ENCODE data around the gene SMAD7.

SMAD7 gene, protein sequence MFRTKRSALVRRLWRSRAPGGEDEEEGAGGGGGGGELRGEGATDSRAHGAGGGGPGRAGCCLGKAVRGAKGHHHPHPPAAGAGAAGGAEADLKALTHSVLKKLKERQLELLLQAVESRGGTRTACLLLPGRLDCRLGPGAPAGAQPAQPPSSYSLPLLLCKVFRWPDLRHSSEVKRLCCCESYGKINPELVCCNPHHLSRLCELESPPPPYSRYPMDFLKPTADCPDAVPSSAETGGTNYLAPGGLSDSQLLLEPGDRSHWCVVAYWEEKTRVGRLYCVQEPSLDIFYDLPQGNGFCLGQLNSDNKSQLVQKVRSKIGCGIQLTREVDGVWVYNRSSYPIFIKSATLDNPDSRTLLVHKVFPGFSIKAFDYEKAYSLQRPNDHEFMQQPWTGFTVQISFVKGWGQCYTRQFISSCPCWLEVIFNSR

DNA sequence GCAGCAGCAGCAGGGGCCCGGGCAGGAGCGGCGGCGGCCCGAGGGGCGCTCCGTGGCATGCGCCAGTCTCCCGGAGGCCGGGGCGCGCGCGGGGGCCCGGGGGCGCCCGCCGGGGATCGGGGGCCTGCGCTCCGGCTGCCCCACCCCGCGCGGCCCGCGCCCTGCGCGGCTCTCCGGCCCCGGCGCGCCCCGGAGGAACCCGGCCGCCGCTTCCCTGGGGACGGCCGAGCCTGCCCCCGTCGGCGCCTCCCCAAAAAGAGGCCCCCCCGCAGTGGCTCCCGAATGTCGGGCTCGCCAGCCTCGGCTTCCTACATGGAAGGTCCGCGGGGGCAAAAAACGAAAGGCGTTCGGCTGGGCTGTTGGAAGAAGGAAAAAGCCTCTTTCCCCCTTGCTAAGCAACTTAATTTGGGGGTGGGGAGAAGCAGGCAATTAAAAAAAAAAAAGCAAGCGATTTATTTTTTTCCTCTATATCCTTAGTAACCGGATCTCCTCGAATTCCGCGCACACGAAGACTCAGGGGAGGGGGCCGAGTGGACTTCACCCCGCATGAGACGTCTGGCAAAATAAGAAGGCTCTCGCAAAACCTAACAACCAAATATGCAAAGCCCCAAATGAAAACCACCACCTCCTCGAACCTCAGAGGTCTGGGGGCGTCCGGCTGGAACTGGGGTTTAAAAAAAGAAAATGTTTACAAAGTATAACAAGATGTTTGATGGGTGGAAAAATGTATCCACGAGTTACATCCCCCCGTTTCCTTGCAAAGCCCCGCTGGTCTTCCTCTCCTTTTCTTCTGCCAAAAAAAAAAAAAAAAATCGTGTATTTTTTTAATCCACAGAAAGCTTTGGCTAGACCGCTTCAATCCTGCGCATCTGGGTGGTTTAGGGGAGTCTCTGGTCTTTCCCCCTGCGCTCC is at the start of gene SMAD7:
TSS of gene SMAD7 (minus strand) at position 430 of the 912 bp plus-strand sequence. CDS start 541 bp downstream, outside the sequence.
- H3K27ac ChIP-seq: peak within 1 kb of the TSS; percentile 73 to 100 (median 95)
- peak within 1 kb of the TSS; percentile 56 to 87 (median 81) for H3K4me3 ChIP-seq

DNA sequence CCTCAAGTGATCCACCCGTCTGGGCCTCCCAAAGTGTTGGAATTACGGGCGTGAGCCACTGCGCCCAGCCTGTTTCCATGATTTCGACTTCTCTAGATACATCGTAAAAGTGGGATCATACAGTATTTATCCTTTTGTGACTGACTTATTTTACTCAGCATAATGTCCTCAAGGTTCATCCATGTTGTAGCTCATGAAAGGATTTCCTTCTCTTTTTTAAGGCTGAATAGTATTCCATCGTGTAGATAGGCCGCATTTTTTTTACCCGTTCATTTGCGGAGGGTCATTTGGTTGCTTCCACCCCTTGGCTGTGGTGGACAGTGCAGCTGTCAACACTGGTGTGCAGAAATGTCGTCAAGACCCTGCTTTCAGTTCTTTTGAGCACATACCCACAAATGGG is 48.8 kb upstream of the SMAD7 start:
- Histone ChIP-seq H3K27ac (no peak overlapping the region), H3K4me3 (no peak overlapping the region)

DNA sequence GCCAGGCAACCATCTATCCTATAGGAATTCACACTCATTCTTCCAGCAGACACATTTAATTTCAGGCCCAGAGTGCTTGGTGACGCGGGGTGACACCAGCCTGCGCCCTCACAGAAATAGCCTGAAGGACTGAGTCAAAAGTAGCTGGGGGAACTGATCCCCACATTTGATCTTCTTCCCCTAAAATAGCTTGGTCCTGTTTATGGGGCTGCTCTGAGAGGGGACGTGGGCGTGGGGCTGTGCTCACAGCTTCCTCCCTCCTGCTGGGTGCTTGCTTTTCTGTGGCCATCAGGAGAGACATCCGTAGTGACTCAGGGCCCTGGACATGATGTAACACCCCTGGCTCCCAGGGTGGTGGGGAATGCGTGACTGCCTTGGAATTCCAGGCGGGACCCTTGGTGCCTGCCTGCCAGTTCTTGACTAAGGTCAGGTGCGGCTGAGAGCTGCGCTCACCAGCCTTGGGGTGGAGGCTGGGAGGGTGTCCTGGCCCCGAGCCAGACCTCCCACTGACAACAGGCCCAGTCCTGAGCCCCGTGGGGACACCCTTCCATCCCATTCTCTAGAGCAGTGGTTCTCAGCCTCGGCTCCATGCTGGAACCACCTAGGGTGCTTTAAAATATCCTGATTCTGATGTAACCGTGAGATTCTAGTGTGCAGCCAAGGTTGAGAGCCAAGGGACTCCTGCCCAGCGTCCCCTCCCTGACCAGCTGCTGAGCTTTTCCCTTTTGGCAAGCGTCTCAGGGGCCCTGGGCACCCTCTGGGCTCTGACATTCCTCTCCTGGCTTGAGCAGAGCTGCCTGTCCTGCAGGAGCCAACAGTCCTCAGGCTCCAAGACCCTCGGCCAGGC is 47.4 kb upstream of the SMAD7 start:
- Histone ChIP-seq H3K4me3 (no peak overlapping the region), H3K27ac (peak overlapping the region in 6 of 21 experiments; percentile 1 to 43 (median 22))

DNA sequence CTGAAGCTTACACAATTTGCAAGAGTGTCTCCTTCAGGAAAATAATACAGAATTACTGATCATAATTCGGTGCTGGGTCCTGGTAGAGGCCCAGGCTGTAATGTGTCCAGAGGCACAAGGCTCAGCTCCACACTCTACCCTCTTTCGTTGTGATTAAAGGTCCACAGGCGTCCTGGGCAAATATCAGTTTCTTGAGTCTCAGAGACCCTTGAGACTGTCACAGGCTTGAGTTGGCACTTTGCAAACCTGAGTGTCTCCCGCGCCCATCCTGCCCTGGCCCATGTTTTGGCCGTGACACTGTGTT is 46.9 kb upstream of the SMAD7 start:
- Histone ChIP-seq H3K27ac (peak overlapping the region in 6 of 21 experiments; percentile 1 to 43 (median 22)), H3K4me3 (no peak overlapping the region)

DNA sequence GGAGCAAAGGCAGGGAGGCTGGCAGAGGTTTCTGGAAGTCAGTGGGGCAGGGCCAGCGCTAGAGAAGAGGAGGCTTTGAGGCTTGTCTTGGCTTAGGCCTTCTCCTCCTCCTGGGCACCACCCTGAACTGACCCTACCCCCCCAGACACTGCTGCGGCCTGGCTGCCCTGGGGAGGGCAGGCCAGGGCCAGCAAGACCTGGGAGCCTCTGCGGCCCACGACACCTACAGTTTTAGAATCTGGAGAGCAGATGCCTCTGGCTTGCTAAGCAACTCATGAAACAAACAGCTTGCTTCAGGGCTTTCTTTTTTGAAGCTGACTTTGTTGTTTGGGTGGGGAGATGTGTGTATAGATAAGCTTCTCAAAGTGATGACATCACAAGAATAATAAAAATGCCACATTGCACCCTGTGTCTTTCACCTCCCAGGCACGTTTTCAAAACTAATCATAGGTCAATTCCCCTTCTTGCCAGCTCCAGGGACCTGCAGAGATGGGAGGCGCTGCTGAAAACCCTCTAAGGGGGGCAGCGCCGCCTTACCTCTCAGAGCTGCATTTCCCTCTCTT is 46.2 kb upstream of the SMAD7 start:
- Histone ChIP-seq H3K27ac (peak overlapping the region in 5 of 21 experiments; percentile 12 to 66 (median 43)), H3K4me3 (no peak overlapping the region)

DNA sequence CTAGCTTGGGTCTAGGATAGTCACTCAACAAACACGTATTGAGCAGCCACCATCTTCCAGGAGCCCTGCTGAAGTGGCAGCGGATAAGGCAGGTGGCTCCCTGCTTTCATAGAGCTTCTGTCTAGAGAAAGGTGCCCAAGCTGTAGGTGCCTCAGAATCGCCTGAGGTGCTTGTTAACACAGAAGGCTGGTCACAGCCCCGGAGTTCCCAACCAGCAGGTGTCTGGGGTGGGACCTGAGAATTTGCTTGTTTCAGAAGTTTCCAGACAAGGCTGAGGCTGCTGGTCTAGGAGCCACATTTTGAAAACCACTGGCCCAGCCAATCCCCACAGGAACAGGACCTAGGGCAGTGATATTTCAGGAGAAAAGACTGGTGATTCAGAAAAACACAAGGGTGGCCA is 45.3 kb upstream of the SMAD7 start:
- Histone ChIP-seq H3K4me3 (no peak overlapping the region), H3K27ac (no peak overlapping the region)

DNA sequence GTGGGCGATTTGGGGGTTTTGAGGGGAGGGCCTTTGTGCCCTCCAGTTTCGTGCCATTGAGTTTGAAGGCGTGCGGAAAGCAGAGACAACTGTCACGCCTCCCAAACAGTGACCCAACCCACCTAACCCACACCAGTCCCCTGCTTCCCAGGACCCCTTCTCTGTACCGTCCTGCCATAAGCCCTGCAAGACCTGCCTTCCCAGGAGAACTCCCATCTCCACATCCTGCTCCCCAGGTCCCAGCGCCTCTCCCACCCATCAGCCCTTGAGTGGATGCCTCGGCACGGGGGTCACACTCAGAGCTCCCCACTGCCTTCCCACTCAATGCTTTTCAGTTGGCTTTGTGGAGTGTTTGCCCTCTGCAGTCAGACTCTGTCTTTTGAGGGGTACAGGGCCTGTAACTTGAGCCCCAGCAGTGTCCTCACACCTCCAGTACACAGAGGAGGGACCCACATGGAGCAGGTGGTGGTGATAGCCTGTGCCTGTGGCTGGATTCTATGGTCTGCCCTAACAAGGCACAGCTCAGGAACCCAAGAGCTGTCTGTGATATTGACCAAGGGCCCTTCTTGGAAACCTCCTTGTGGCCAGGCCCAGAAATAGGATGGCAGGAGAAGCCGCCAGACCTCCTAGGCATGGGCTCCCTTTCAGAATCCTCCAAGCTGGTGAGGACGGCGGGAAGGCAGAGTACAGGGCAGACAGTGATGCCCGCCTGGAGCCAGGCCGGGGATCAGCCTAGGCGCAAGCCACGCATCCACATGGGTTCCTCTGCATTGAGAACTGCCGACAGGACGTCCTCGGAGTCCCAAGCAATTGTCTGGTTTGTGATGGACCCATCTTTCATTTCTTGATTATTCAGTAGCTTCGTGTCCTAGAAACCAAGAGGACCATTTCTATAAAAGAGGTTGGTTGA is 44.4 kb upstream of the SMAD7 start:
- Histone ChIP-seq H3K4me3 (no peak overlapping the region), H3K27ac (peak overlapping the region in 8 of 21 experiments; percentile 1 to 82 (median 50))

DNA sequence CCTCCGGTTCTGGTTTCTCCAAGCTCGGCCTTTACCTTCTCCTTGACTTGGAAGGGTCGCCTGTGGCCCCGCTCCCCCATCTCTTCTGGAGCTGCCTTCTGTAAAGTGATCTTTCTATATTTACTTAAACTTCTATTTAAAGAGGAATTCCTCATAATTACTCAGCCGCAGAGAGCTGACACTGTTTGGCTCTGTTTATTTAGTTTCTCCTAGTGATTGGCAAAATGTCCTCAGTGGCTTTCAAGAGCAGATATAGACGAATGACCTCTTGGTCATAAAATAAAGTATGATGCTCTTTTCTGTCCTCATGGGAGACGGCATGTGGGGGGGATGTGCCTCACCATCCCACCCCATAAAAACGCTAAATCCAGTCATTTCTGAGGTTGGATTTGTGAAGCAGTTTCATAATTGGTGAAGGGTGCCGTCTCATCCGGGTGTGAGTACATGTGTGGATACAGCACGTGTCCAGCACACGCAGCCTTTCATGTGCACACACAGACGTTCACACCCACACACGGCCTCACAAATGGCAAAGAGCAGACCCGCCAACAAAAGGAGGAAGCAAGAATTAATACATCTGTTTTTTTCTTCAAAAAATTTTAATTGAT is 43.4 kb upstream of the SMAD7 start:
- Histone ChIP-seq H3K4me3 (no peak overlapping the region), H3K27ac (peak overlapping the region in 14 of 21 experiments; percentile 9 to 82 (median 50))

DNA sequence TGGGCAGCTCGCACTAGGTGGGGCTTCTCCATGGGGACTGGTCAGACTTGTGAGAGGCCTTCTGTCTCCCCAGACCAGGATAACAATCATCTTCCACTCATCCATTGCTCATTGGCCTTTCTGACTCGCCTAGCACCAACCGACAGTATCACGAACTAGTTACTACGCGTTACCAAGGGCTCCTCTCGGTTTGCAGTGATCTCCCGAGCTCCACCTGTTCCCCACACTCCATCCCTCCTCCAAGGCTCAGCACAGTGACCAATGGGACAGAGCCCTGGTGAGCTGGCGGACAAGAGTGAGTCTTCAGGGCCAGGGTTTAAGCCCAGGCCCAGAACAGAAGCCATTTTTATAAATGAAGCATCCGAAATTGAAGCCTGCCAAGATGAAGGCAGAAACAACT is 42.8 kb upstream of the SMAD7 start:
- peak overlapping the region in 14 of 21 experiments; percentile 9 to 82 (median 50) for H3K27ac ChIP-seq
- no peak overlapping the region for H3K4me3 ChIP-seq

DNA sequence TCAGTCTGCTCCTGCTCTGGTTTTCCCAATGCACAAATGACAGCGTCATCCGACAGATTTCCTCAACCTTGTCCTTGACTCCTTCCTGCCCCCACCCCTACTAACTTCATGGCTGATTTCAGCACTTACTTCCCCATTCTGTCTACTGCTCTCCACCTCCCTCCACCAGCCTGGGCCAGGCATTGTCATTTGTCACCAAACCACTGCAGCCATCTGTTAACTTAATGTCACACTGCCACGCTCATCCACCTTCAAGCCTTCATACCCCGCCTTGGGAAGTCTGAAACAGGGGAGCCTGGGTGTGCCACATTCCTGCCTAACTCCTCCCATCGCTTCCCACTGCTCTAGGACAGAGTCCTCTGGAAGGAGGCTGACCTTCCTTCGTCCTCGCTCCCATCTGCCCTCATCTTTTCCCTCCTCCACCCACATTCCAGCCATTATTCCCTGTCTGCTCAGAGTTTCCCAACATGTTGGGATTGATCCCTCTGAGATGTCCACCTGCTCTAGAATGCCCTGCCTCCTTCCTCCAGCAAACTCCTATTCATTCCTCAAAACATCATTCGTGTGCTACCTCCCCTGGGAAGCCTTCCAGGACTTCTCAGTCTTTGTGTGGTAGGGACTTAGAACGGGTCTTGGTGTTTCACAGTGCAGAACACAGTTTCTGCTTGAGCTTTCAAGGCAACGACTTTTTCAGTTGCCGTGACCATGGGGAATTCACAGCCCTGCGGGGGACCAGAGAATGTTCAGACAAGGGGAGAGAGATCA is 42.2 kb upstream of the SMAD7 start:
- Histone ChIP-seq H3K4me3 (no peak overlapping the region), H3K27ac (peak overlapping the region in 5 of 21 experiments; percentile 6 to 81 (median 75))

DNA sequence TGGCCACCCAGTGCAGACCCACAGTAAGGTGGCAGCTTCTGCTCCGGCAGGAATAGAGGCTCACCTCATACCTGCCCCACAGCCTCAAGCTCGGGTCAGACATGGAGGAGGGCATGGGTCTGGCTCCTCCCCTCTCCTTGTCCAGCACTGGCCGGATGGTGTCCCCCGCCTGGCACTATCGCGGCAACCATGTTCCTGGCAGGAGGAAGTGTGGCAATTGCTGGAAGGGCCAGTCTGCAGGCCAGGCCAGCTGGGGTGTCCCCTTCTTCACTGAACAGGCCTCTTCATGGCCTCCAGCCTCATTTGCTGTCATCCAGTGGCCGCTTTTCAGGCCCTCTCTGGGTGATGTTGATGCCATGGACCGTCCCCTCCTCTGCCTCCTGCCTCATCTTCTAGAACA is 41.4 kb upstream of the SMAD7 start:
- Histone ChIP-seq H3K27ac (peak overlapping the region in 2 of 21 experiments; percentile 6 to 10), H3K4me3 (no peak overlapping the region)

DNA sequence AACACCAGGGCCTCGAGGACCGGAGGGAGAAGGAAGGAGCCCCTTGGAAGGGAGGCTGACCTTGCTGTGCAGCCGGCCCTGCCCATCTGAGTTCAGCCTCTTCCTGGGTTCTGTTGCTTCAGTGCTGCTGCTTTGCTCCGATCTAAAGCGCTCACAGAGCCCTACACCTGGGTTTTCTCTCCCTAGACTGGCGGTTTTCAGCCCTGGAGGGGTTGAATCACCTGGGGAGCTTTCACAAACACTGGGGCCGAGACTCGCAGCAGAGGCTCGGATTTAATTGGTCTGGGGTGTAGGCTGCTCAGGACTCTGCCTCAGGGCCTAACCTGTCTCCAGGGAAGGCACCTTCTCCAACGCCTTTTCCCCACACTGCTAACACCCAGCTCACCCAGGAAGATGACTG is 40.9 kb upstream of the SMAD7 start:
- Histone ChIP-seq H3K27ac (no peak overlapping the region), H3K4me3 (no peak overlapping the region)

DNA sequence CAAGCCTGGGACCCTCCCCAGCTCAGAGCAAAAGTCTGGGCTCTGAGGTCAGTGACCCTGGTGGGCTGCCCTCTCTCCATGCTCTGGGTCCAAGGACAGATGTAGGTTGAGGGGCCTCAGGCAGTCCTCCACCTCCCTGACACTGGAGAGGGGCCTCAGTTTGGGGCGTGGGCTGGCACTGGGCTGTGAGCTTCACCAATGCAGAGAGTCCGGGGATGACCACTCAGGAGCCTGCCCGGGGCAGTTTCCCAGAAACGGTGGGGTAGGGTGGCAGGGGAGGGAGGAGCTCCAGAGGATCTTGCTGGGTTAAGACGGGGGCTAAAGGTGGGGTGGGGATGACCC is 40.5 kb upstream of the SMAD7 start:
- H3K27ac ChIP-seq: peak overlapping the region in 1 of 21 experiments; percentile 5

DNA sequence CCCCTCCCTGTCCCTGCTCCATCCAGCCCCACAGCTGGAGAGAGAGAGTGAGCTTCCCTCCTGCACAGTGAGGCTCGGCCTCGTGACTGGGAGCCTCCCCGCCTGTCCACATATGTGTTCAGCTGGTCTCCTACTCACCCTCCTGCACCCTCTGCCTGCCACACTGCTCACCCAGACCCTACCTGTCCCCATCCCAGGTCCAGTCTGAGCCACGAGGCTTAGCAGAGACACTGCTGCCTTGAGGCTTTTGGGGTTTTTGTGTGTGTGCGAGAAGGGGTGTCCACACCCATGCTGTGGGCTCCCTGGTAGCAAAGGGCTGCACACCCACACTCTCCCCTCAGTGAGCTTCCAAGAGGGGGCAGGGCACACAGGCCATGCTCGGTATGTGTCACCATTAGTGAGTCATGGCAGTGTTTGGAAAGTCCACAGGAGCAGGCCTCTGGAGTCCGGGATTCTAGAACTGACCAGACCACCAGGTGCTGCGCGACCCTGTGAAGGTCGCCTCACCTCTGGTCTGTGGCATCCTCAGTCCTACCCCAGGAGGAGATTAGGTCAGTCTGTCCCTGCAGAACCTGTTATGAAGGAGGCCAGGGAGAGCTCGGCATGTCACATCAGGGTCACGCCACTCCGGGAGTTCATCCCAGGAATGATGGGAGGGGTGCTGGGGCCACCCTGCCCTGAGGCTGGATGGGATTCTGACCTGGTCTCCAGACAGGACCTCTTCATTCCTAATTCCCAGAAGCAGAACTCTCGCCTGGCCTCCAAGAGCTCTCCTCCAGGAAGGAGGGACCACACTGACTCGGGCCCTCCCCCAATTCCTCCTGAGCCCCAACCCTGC is 39.9 kb upstream of the SMAD7 start:
- peak overlapping the region in 3 of 21 experiments; percentile 5 to 14 (median 10) for H3K27ac ChIP-seq

More for the DNA sequence above, 40.5 kb upstream of the SMAD7 start:
- no peak overlapping the region for H3K4me3 ChIP-seq

DNA sequence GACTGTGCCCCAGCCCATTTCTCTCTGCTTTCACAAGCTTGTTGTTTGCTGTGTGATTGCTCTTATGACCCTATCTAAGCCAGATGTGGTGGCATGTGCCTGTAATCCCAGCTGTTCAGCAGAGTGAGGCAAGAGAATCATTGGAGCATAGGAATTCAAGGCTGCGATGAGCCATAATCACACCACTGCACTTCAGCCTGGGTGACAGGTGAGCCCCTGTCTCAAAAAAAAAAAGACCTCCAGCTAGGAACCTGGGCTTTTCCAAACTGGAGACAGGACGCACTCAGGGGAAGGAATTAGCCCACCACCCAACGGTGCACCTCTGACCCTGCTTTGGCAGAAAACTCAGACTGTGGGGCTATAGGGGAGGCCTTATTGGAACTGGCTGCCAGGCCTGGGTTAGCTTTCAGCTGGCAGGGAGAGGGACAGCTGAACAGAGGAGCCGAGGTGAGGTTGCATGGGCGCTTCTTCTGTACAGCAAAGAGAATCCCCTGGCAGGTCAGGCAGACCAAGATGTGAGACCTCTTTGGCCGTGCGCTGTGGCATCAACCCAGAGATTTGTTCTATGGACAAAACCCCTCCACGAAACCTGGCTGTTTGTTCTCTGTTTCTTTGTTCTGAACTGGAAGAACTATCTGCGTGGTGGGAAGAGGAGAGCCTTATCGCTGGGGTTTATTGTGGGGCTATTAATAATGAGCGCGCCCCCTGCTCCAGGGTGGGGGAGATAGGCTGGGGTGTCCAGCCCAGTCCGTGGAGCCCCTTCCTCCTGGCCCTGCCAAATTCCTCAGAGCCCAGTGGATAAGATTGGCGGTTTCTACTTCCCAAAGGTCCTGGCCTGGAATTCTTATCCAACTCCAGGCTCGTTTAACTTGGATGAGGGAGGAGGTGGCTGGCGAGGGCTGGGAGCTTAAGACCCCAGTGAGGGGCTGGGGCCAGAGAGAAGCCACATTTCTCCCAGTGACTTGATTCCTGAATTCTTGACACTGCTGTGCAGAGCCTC is 38.8 kb upstream of the SMAD7 start:
- H3K27ac ChIP-seq: no peak overlapping the region
- no peak overlapping the region for H3K4me3 ChIP-seq

More for the DNA sequence above, 39.9 kb upstream of the SMAD7 start:
- H3K4me3 ChIP-seq: no peak overlapping the region

Measured in skin epidermis (tissue), 12 donors.